Activated T-cell treated with anti-CD3 and anti-CD28 coated beads for 48 hours (primary cell): Measurements from ENCODE around the gene CENATAC.
"Not testable (repeated sequence)": the region's sequence is repeated elsewhere in the genome, so short reads cannot be mapped to it uniquely, and the experiment has no call there.

Source experiments
- DNase-seq: peaks from one replicate; pipeline ENCODE4 v3.0.0-alpha.2; 2020; ENCODE audit warnings: low read depth

Gene CENATAC

GRCh38 chr11:119054418-119054817, 56.5 kb downstream of the CENATAC start:
- no peak for DNase-seq

GRCh38 chr11:119055901-119056300, 58.0 kb downstream of the CENATAC start:
- DNase-seq: no peak

GRCh38 chr11:119056421-119056999, 58.6 kb downstream of the CENATAC start:
- DNase-seq: peak; percentile 25

GRCh38 chr11:119057000-119057769, 59.2 kb downstream of the CENATAC start, which contains the start of gene HYOU1:
TSS of gene HYOU1 (minus strand) at chr11:119057205. CDS start at chr11:119056160, 1,045 bp downstream.
- peak; percentile 100 for DNase-seq

- DNase-seq: not testable (repeated sequence)
Observed at GRCh38 chr11:119059128-119059527, 61.2 kb downstream of the CENATAC start.

GRCh38 chr11:119061256-119061655, 63.3 kb downstream of the CENATAC start:
- no peak for DNase-seq

- no peak for DNase-seq
Observed at GRCh38 chr11:119062779-119063178, 64.8 kb downstream of the CENATAC start.

GRCh38 chr11:119065369-119065768, 67.4 kb downstream of the CENATAC start:
- DNase-seq: peak; percentile 19
